ENCODE results near the gene GUCA1C. TPM values are rescaled to one million over a fixed set of nuclear protein-coding genes. Genes with fewer than 3 reads are reported as not detected.

The GUCA1C gene
- total RNA-seq, 1 donor from 2014 or later = not detected

DNA sequence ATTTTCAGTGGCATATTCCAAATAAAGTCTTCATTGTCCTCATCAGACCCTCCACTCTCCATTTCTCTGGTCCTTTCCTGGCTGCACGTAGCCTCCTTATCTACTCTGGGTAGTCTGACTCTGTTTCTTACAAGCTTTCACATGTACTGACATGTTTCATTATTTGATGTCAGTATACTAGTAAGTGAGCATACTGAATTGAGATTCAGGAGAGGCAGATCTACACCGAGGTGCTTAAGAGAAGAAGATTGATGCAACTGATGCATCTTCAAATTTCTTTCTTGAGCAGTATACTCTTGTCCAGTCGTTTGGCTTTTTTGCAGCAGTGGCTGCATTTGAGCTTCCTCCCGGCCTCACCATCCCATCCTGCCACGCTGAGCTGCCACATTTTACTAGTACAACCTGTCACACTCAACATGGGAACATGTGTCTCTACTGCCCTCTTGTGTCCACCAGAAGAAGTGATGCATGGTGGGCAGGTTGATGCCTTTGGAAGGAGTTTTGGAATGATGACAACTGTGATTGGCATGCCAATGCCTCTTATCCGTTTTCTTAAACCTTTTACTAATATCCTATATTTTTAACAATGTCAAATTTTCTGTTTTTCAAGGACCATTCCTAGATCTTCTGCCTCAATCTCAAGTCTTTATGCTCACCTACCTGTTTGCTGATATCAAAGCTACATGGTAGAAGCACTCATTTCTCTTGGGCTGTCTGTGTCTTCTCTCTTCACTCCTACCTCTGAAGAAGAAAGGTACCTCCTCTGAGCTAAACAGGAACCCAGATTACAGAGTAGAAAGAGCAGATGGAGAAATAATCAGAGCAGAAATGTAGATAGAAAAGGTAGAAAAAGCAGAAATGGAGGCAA, 38.7 kb downstream of the GUCA1C start:
- intact Hi-C loops (cut with DNase I) = no loop called here
- ATAC-seq = peak; percentile 53
- no peak for DNase-seq (ENCODE audit: low spot score)

GRCh38 chr3:108909799-108910198, 43.9 kb downstream of the GUCA1C start:
- intact Hi-C loops (cut with DNase I) = no loop called here
- DNase-seq (ENCODE audit: low spot score) = no peak
- no peak for ATAC-seq

- no peak for DNase-seq (ENCODE audit: low spot score)
- ATAC-seq = no peak
- intact Hi-C loops (cut with DNase I) = no loop called here
Measured at GRCh38 chr3:108907194-108907593, 46.5 kb downstream of the GUCA1C start.

DNA sequence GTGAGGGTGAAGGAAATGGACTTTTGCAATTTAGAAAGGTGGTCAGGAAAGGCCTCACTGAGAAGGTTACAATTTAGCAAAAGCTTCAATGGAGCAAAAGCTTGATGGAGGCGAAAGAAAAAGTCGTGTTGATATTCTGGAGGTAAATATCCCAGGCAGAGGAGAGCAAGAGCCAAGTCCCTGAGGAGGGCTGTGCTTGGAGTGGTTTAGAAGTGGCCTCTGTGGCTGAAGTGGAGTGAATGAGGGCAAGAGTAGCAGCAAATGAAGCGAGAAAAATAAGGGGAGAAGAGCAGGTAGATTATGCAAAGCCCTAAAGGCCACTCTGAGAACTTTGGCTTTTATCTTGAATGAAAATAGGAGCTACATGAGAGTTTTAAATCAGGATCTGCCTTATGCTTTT, 54.1 kb downstream of the GUCA1C start:
- intact Hi-C loops (cut with DNase I) = no loop called here
- DNase-seq (ENCODE audit: low spot score) (no peak), ATAC-seq (no peak)

DNA sequence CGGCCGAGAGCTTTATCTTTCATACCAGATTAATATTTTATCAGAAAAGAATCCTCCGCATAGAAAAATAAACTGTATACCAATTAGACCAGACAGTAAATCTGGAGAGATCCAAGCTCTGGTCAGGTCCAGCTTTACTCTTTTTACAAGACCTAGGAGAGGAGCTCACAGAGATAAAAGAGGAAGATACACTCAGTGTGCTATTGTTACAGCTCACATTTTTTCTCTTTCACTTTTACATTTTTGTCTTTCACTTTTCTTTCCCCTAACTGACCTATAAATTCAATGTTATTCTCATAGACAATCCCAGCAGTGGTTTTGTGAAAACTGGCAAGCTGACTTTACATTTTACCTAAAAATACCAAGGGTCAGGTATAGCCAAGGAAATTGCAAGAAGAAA, 55.8 kb downstream of the GUCA1C start:
- intact Hi-C loops (cut with DNase I) = no loop called here
- no peak for DNase-seq (ENCODE audit: low spot score)
- no peak for ATAC-seq

DNA sequence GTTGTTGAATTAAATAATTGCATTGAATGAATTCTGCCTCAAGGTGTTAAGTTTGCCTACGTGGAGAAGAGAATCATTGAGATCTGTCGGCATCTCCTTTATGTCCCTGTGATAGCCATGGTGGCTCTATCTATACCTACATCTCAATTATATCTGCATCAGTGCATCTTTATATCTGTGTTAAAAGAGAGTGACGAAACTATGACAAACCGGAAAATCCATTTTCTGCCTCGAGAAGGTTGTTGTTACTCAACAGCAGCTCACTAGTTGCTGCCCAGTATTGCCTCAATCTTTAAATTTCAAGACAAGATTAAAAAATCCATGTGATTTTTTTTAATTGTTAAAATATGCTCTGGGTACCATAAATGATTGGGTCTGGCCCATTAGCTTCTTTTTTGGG, 58.7 kb downstream of the GUCA1C start:
- no peak for ATAC-seq
- no peak for DNase-seq (ENCODE audit: low spot score)
- intact Hi-C loops (cut with DNase I) = no loop called here

DNA sequence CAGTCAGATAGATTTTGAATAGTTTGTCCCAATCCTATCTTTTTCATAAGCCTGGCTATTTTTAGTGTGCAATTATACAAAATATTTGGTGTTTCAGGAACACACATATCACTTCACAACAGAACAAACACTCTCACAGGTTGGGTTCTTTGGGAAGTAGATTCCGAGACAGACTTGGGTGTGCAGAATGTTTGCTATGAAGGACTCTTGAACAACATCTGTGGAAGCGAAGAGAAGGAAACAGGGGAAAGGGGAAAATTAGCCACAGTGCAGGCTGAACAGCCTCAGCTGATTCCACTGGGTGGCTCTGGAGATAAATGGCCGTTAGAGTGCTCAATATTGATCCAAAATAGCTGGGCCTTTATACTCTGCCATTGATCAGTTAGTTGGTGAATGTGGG, 61.8 kb downstream of the GUCA1C start:
- ATAC-seq (no peak), DNase-seq (ENCODE audit: low spot score) (no peak)
- intact Hi-C loops (cut with DNase I) = no loop called here

GRCh38 chr3:108887777-108888176, 65.9 kb downstream of the GUCA1C start:
- intact Hi-C loops (cut with DNase I) = no loop called here
- no peak for DNase-seq (ENCODE audit: low spot score)
- ATAC-seq = no peak

- intact Hi-C loops (cut with DNase I) = no loop called here
- DNase-seq (ENCODE audit: low spot score) = no peak
- no peak for ATAC-seq
Measured at GRCh38 chr3:108887121-108887520, 66.6 kb downstream of the GUCA1C start.

DNA sequence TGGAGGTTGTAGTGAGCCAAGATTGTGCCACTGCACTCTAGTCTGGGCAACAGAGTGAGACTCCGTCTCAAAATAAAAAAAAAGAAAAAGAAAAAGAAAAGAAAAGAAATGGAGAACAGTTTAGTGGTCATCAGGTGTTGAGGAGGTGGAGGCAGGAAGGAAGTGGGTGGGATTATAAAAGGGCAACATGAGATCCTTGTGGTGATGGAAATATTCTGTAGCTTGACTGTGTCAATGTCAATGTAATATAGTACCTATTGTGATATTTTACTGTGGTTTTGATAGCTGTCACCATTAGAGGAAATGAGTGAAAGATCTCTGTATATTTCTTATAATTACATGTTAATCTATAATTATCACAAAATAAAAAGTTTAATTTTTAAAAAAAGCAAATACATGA, 70.3 kb downstream of the GUCA1C start:
- intact Hi-C loops (cut with DNase I) = no loop called here
- no peak for DNase-seq (ENCODE audit: low spot score)
- no peak for ATAC-seq

DNA sequence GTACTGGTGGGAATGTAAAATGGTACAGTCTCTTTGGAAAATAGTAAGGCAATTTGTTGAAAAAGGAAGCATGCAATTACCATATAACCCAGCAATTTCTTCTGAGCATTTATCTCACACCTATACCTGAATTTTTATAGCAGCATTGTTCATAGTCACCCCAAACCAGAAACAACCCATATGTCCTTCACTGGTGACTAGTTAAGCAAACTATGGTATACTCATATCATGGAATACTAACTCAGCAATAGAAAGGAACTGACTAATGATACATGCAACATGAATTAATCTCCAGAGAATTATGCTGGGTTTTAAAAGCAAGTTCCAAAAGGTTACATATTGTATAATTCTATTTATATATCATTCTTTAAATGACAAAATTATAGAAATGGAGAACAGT, 70.9 kb downstream of the GUCA1C start:
- no peak for ATAC-seq
- intact Hi-C loops (cut with DNase I) = no loop called here
- no peak for DNase-seq (ENCODE audit: low spot score)

- intact Hi-C loops (cut with DNase I) = no loop called here
- ATAC-seq (no peak), DNase-seq (ENCODE audit: low spot score) (no peak)
Measured at GRCh38 chr3:108879915-108880314, 73.8 kb downstream of the GUCA1C start.

DNA sequence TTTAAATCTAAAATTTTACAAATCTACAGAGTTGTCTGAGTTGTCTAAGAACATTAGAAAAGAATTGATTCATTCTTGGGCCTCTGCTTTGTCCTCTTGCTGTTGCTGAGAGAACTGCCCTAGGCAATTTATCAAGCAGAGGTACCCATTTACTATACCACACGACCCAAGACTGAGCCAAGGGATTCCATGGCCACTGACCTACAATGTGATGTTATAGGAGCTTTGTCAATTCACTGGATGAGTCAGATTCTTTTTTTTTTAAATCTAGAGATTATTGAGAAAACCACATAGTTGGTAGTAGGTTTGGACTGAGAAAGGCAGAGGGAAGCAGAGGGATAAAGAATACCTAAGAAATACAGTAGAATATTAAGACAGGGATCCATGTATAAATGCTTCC, 75.8 kb downstream of the GUCA1C start:
- intact Hi-C loops (cut with DNase I) = no loop called here
- DNase-seq (ENCODE audit: low spot score) (no peak), ATAC-seq (no peak)

- intact Hi-C loops (cut with DNase I) = no loop called here
- DNase-seq (ENCODE audit: low spot score) (no peak), ATAC-seq (no peak)
Measured at GRCh38 chr3:108863799-108864135, 89.9 kb downstream of the GUCA1C start.

GRCh38 chr3:108862865-108863798, 90.5 kb downstream of the GUCA1C start:
- intact Hi-C loops (cut with DNase I) = no loop called here
- no peak for ATAC-seq
- no peak for DNase-seq (ENCODE audit: low spot score)

- intact Hi-C loops (cut with DNase I) = no loop called here
- ATAC-seq = no peak
- DNase-seq (ENCODE audit: low spot score) = no peak
Measured at GRCh38 chr3:108861401-108861800, 92.3 kb downstream of the GUCA1C start.
